ENCODE measurements around the gene IFITM2. TPM values are rescaled to one million over a fixed set of nuclear protein-coding genes. Genes with fewer than 3 reads are reported as not detected.

IFITM2 gene
- total and polyA plus RNA-seq, 2 donors (not counting 1 experiment from before 2014, with no cell fraction given), result 72.1 to 451 TPM

- Histone ChIP-seq H2AFZ (ENCODE audit: insufficient read depth, low read depth, low read length, poor library complexity, severe bottlenecking) (no peak within 1 kb of the TSS), H3K4me2 (replicated peaks; ENCODE audit: low read depth, low read length, poor library complexity, severe bottlenecking) (no peak within 1 kb of the TSS), H3K27ac (ENCODE audit: low read length in 2 of 2) (no peak within 1 kb of the TSS), H3K9ac (ENCODE audit: low read length) (no peak within 1 kb of the TSS), H3K4me1 (ENCODE audit: control insufficient read depth in 2 of 2, insufficient read depth in 2 of 2, low read length in 2 of 2) (peaks cover 15 to 18% of the 10 kb centered on the region in 2 donors), H3K79me2 (ENCODE audit: control insufficient read depth, insufficient read depth, low read length) (no peaks in the 10 kb centered on the region), H3K9me3 (ENCODE audit: control extremely low read depth in 1 of 3, control insufficient read depth in 2 of 3, insufficient read depth in 1 of 3, low read length in 2 of 3) (no peaks in the 10 kb centered on the region), H3K27me3 (replicated peaks in 1 of 4; ENCODE audit: control extremely low read depth in 1 of 4, control insufficient read depth in 3 of 4, insufficient read depth in 4 of 4, low read length in 3 of 4) (peaks cover 0 to 15% (median 1%) of the 10 kb centered on the region in 4 experiments), H3K36me3 (replicated peaks in 1 of 2; ENCODE audit: control extremely low read depth in 1 of 2, control insufficient read depth in 1 of 2, extremely low read depth in 1 of 2, insufficient read depth in 2 of 2, low read length in 1 of 2) (no peaks in the 10 kb centered on the region), H4K20me1 (ENCODE audit: control insufficient read depth, insufficient read depth, low read length, poor library complexity, severe bottlenecking) (no peaks in the 10 kb centered on the region), H3K4me3 (ENCODE audit: control extremely low read depth in 1 of 5, extremely low read depth in 1 of 5, insufficient read depth in 1 of 5, low read depth in 2 of 5, low read length in 4 of 5) (no peak within 1 kb of the TSS)
- intact Hi-C loops (cut with micrococcal nuclease), result no loop called here
- TF ChIP-seq CTCF (IDR thresholded peaks at IDR 0.05) (no peak), EZH2 (IDR thresholded peaks at IDR 0.05; ENCODE audit: borderline replicate concordance, insufficient read depth, low read depth, low read length, poor library complexity, severe bottlenecking) (no peak)
- WGBS (ENCODE audit: insufficient coverage), result 75% methylated on average over 22 of the region's 40 CpGs
- no peak within 1 kb of the TSS for H3K4me3 Mint-ChIP-seq
- ChIA-PET POLR2A (interaction anchor here (1.0 to 1.1 kb wide), 2 partner anchors 11 to 90 kb away, joined by 3 read pairs; partner anchors contain the start of gene PGGHG), CTCF (interaction anchor here (1.2 to 5.1 kb wide), 3 partner anchors 10 to 48 kb away, joined by 3 to 32 read pairs (median 6); no protein-coding TSS in a partner anchor)
- H3K27ac Mint-ChIP-seq, result peak within 1 kb of the TSS; percentile 26
- ATAC-seq (ENCODE audit: low read depth) (no peak), DNase-seq (no peak)
- H3K4me1 Mint-ChIP-seq, result peaks cover 23% of the 10 kb centered on the region
- H3K27me3 Mint-ChIP-seq, result peaks cover 7% of the 10 kb centered on the region
- H3K9me3 Mint-ChIP-seq (ENCODE audit: insufficient read depth), result no peaks in the 10 kb centered on the region
Observed at GRCh38 chr11:299081-299891, 8.3 kb upstream of the IFITM2 start, which contains the start of gene IFITM5. TSS of gene IFITM5 (minus strand) at chr11:299526. CDS start at chr11:299490, 36 bp downstream.

Data from B cell (primary cell).